Endothelial cell of umbilical vein (primary cell): ENCODE data around the gene RNF130. TPM values are rescaled to one million over a fixed set of nuclear protein-coding genes. Genes with fewer than 3 reads are reported as not detected.

ENCODE experiments used
- BruUV-seq: library from RNA; stranded (reverse); fragments of 400-500 nt; replicated peaks from 2 replicates; lab custom pipeline; 2021; lab: Mats Ljungman, UMichigan
- CTCF ChIA-PET: fragments of 300-600, 350-600 bp; sonication (Branson Sonifier 250); formaldehyde crosslinking; loops from one replicate; lab custom pipeline; 2021; ENCODE audit warnings: antibody characterized with exemption, inconsistent platforms; lab: Charles Lee
- POLR2A ChIA-PET: fragments of 300-600, 350-600 bp; sonication (Branson Sonifier 250); formaldehyde crosslinking; loops from one replicate; lab custom pipeline; 2021; ENCODE audit warnings: antibody characterized with exemption, inconsistent platforms; lab: Charles Lee
- DNase-seq: peaks from one replicate; pipeline ENCODE4 v3.0.0-alpha.2; 2011; ENCODE audit warnings: low read depth, low spot score
- FAIRE-seq: peaks from 2 replicates; lab custom pipeline; 2011; peaks lifted over from hg19 to GRCh38; lab: Jason Lieb, UNC
- H2AFZ ChIP-seq: 2 replicates; pipeline ENCODE4 v1.6.0; 2012; ENCODE audit warnings: low read depth, low read length, control low read depth, inconsistent platforms
- H3K27ac ChIP-seq: 2 replicates; pipeline ENCODE4 v1.5.1; 2011; ENCODE audit warnings: low read depth, mild to moderate bottlenecking, control low read depth, low read length, moderate library complexity; ENCODE audit not compliant: insufficient read depth
- H3K27me3 ChIP-seq, 2 experiments: 2 replicates each; pipeline versions ENCODE4 v1.6.0 to v1.6.1; 2011; ENCODE audit warnings: low read length in 2 of 2, mixed read lengths in 1 of 2; ENCODE audit not compliant: control insufficient read depth in 2 of 2, insufficient read depth in 2 of 2
- H3K36me3 ChIP-seq, 2 experiments: 2 replicates in 1 of 2; 3 replicates in 1 of 2; pipeline ENCODE4 v1.5.1; 2011; ENCODE audit warnings: low read length in 2 of 2, mild to moderate bottlenecking in 1 of 2, moderate library complexity in 1 of 2; ENCODE audit not compliant: control insufficient read depth in 2 of 2, insufficient read depth in 2 of 2; ENCODE audit errors: extremely low read depth in 1 of 2
- H3K4me1 ChIP-seq: 3 replicates; pipeline ENCODE4 v1.5.1; 2011; ENCODE audit warnings: mild to moderate bottlenecking, low read length; ENCODE audit not compliant: control insufficient read depth, insufficient read depth; ENCODE audit errors: extremely low read depth
- H3K4me2 ChIP-seq: 2 replicates; pipeline ENCODE4 v1.6.1; 2011; ENCODE audit warnings: low read length, control low read depth, mixed read lengths; ENCODE audit not compliant: insufficient read depth
- H3K4me3 ChIP-seq, 3 experiments: fragments of 200-600 bp in 1 of 3; sonication (generic), shearing (Covaris generic) in 1 of 3; replicated peaks in 1 of 3; 2 replicates each; pipeline ENCODE4 v1.5.1; 2011 to 2016; ENCODE audit warnings: control low read depth in 3 of 3, low read length in 3 of 3, mild to moderate bottlenecking in 2 of 3, inconsistent platforms in 1 of 3, low read depth in 1 of 3, moderate library complexity in 1 of 3; ENCODE audit not compliant: insufficient read depth in 1 of 3
- H3K79me2 ChIP-seq: 2 replicates; pipeline ENCODE4 v1.6.0; 2012; ENCODE audit warnings: low read length, inconsistent platforms; ENCODE audit not compliant: control insufficient read depth, insufficient read depth
- H3K9ac ChIP-seq: replicated peaks from 2 replicates; pipeline ENCODE3; 2011; ENCODE audit warnings: low read length, control low read depth; ENCODE audit not compliant: insufficient read depth; ENCODE audit errors: extremely low read depth
- H3K9me1 ChIP-seq: replicated peaks from 3 replicates; pipeline ENCODE4 v1.6.0; 2011; ENCODE audit warnings: mild to moderate bottlenecking, low read length; ENCODE audit not compliant: control insufficient read depth, insufficient read depth; ENCODE audit errors: extremely low read depth
- H3K9me3 ChIP-seq: replicated peaks from 2 replicates; pipeline ENCODE4 v1.5.1; 2012; ENCODE audit warnings: low read length, inconsistent platforms; ENCODE audit not compliant: control insufficient read depth, insufficient read depth
- H4K20me1 ChIP-seq: replicated peaks from 2 replicates; pipeline ENCODE3; 2011; ENCODE audit warnings: mild to moderate bottlenecking, low read length; ENCODE audit not compliant: control insufficient read depth, insufficient read depth; ENCODE audit errors: extremely low read depth
- EZH2 ChIP-seq: IDR thresholded peaks from 2 replicates; pipeline ENCODE4 v1.6.1; 2012; ENCODE audit warnings: borderline replicate concordance, low read depth, mild to moderate bottlenecking, moderate library complexity, low read length, inconsistent platforms; ENCODE audit not compliant: severe bottlenecking
- FOS ChIP-seq: IDR thresholded peaks from 2 replicates; pipeline ENCODE4 v1.6.1; 2011; ENCODE audit warnings: mild to moderate bottlenecking, low read length, moderate library complexity, borderline replicate concordance; ENCODE audit not compliant: insufficient read depth
- GATA2 ChIP-seq: IDR thresholded peaks from 2 replicates; pipeline ENCODE4 v1.7.0; 2011; ENCODE audit warnings: low read depth, mild to moderate bottlenecking, moderate library complexity, mixed read lengths, low read length; ENCODE audit not compliant: insufficient read length, insufficient read depth
- JUN ChIP-seq: IDR thresholded peaks from 2 replicates; pipeline ENCODE4 v1.6.1; 2011; ENCODE audit warnings: borderline replicate concordance, low read depth; ENCODE audit not compliant: insufficient read length, insufficient read depth
- MYC ChIP-seq: IDR thresholded peaks from one replicate; pipeline ENCODE4 v1.6.1; 2011; ENCODE audit warnings: mild to moderate bottlenecking, low read depth, low read length
- POLR2A ChIP-seq: IDR thresholded peaks from 2 replicates; pipeline ENCODE4 v1.6.1; 2012; ENCODE audit warnings: low read depth, mild to moderate bottlenecking, control low read depth, low read length
- POLR2AphosphoS5 ChIP-seq: IDR thresholded peaks from 2 replicates; pipeline ENCODE4 v1.6.1; 2012; ENCODE audit warnings: low read depth, mild to moderate bottlenecking, control low read depth, low read length, moderate library complexity; ENCODE audit not compliant: insufficient read depth
- dilution Hi-C: fragments of 300-500 bp; cut with MboI; formaldehyde crosslinking; loops from one replicate; pipeline ENCODE4 v1.15.0; 2019; ENCODE audit warnings: low sequenced_read_pairs; ENCODE audit not compliant: extremely low pct_ligation_motif_present
- intact Hi-C: fragments of 100-400 bp; cut with micrococcal nuclease; formaldehyde crosslinking; loops from one replicate; pipeline ENCODE4 v1.10.0; 2022
- polyA plus RNA-seq, 4 experiments: library from polyadenylated mRNA; depleted of rRNA in 3 of 4; stranded (reverse) in 3 of 4; unstranded in 1 of 4; fragments of >200 nt; gene quantifications; 2 replicates each; pipeline versions ENCODE4 v1.2.1 to v1.2.3, GENCODE V29; 2011 to 2012; ENCODE audit warnings: missing spikeins in 1 of 4
- total RNA-seq: library from RNA; stranded (reverse); gene quantifications from 2 replicates; pipeline ENCODE4 v1.2.3, GENCODE V29; 2021
- TF ChIP-seq, protein P1 (sequence below): IDR thresholded peaks from 2 replicates; pipeline ENCODE4 v1.6.1; 2011; ENCODE audit not compliant: insufficient read depth, insufficient read length
- TF ChIP-seq, protein P2 (sequence below), 2 donors: IDR thresholded peaks; 1 replicate in 1 of 2; 2 replicates in 1 of 2; pipeline ENCODE4 v1.5.1; 2011; ENCODE audit warnings: low read length in 2 of 2, mild to moderate bottlenecking in 2 of 2, moderate library complexity in 2 of 2, control low read depth in 1 of 2, inconsistent platforms in 1 of 2, low read depth in 1 of 2; ENCODE audit not compliant: insufficient read depth in 1 of 2; ENCODE audit errors: extremely low read depth in 1 of 2

RNF130 gene
- total and polyA plus RNA-seq, 2 donors (not counting 3 experiments of a cell fraction or from before 2014, with no cell fraction given) = 43.0 to 43.1 TPM

DNA sequence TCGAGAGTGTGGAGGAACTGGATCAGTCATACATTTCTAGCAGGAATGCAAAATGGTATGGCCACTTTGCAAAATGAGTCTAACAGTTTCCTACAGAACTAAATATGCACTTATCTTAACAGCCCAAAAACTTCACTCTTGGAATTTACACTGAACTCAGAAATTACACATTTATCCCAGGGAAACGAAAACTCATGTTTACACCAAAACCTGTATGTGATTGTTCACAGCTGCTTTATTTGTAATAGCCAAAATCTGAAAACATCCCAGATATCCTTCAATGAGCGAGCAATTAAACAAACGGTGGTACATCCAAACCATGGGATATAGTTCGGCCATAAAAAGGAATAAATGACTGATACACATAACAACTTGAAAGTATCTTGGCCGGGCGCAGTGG lies 62.0 kb downstream of the RNF130 start:
- TF ChIP-seq MYC (no peak), POLR2AphosphoS5 (no peak), POLR2A (no peak), EZH2 (no peak), JUN (no peak), FOS (no peak), GATA2 (no peak)
- TF ChIP-seq, protein P1, sequence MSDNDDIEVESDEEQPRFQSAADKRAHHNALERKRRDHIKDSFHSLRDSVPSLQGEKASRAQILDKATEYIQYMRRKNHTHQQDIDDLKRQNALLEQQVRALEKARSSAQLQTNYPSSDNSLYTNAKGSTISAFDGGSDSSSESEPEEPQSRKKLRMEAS = no peak
- TF ChIP-seq, protein P2, sequence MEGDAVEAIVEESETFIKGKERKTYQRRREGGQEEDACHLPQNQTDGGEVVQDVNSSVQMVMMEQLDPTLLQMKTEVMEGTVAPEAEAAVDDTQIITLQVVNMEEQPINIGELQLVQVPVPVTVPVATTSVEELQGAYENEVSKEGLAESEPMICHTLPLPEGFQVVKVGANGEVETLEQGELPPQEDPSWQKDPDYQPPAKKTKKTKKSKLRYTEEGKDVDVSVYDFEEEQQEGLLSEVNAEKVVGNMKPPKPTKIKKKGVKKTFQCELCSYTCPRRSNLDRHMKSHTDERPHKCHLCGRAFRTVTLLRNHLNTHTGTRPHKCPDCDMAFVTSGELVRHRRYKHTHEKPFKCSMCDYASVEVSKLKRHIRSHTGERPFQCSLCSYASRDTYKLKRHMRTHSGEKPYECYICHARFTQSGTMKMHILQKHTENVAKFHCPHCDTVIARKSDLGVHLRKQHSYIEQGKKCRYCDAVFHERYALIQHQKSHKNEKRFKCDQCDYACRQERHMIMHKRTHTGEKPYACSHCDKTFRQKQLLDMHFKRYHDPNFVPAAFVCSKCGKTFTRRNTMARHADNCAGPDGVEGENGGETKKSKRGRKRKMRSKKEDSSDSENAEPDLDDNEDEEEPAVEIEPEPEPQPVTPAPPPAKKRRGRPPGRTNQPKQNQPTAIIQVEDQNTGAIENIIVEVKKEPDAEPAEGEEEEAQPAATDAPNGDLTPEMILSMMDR (IDR thresholded peaks at IDR 0.05; ENCODE audit: extremely low read depth in 1 of 2, insufficient read depth in 1 of 2, low read depth in 1 of 2, low read length in 2 of 2) = no peak
- H4K20me1 ChIP-seq = no peaks in the 10 kb centered on the region
- H3K4me1 ChIP-seq = no peaks in the 10 kb centered on the region
- intact Hi-C loops (no loop called here), dilution Hi-C loops (no loop called here)
- H3K9ac ChIP-seq = no peak overlapping the region
- no peaks in the 10 kb centered on the region for H3K79me2 ChIP-seq
- no TSS peak for BruUV-seq
- DNase-seq (no peak), FAIRE-seq (peak; percentile 12)
- H3K4me3 ChIP-seq = no peak overlapping the region
- no peaks in the 10 kb centered on the region for H3K36me3 ChIP-seq
- ChIA-PET POLR2A (interaction anchor here (0.7 kb wide), 1 partner anchor 166 kb away, joined by 8 read pairs; no protein-coding TSS in a partner anchor), CTCF (no interaction called here)
- H3K27ac ChIP-seq = no peak overlapping the region
- no peaks in the 10 kb centered on the region for H3K9me3 ChIP-seq
- no peaks in the 10 kb centered on the region for H3K27me3 ChIP-seq
- no peak overlapping the region for H2AFZ ChIP-seq
- no peak overlapping the region for H3K4me2 ChIP-seq
- no peaks in the 10 kb centered on the region for H3K9me1 ChIP-seq
